T-helper 1 cell treated with Interleukin-12 subunit alpha and Interleukin-12 subunit beta and Interleukin-4 antibody, amounts not matched to agents 30 μg/mL and 1 μg/mL, for 36 hours (primary cell): ENCODE results near the gene TTLL5.
A peak's percentile ranks its signal among the peaks of the same experiment; 100 is the strongest.

Source experiments
- H3K27ac Mint-ChIP-seq: one replicate; pipeline ENCODE4 v1.8.0; 2021; ENCODE audit warnings: mild to moderate bottlenecking, mixed read lengths
- H3K27me3 Mint-ChIP-seq: one replicate; pipeline ENCODE4 v1.8.0; 2021; ENCODE audit warnings: low read depth, mixed read lengths
- H3K36me3 Mint-ChIP-seq: one replicate; pipeline ENCODE4 v1.8.0; 2021; ENCODE audit warnings: low read depth, mixed read lengths
- H3K4me1 Mint-ChIP-seq: one replicate; pipeline ENCODE4 v1.8.0; 2021; ENCODE audit warnings: low read depth, mixed read lengths
- H3K4me3 Mint-ChIP-seq: one replicate; pipeline ENCODE4 v1.8.0; 2021; ENCODE audit warnings: mild to moderate bottlenecking, moderate library complexity, mixed read lengths
- H3K9me3 Mint-ChIP-seq: one replicate; pipeline ENCODE4 v1.8.0; 2021; ENCODE audit warnings: mixed read lengths

The TTLL5 gene

DNA sequence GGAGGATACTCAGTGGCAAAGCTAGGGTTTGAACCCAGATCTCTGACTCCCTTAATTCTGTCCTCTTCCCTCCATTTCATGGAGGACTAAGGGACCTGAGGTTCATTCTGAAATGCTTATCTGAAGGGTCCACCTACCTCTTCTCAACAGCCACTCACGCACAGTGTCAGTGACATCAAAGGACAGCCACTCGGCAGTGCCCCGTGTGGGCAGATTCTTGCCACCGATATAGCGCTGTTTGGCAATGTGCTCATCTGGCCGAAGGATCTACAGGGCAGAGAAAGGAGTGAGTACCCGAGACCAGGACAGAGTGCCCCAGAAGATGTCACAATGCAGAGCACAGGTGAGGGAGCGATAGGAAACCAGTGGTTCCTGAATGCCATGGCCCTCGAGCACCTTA lies 309.9 kb downstream of the TTLL5 start:
- Mint-ChIP-seq H3K4me1 (no peaks in the 10 kb centered on the region), H3K36me3 (no peaks in the 10 kb centered on the region), H3K4me3 (no peak overlapping the region), H3K27me3 (no peaks in the 10 kb centered on the region), H3K9me3 (no peaks in the 10 kb centered on the region), H3K27ac (no peak overlapping the region)

DNA sequence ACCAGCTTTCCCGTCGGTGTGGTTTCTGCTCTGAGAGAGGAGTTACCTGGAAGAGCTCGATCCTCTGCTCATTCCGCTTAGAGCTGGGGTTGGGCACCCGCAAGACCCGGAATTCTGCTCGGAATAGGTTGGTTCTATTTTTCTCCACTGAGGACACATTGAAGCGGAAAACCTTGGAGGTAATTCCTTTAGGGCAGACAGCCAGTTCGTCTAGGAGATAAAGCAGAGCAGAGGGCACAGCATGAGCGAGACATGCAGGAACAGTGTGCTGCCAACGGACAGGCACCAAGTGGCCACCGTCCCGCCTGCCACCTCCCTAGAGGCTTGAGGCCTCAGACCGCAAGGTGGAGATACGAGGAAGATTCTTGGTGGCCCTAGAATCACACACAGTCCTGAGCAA lies 310.5 kb downstream of the TTLL5 start:
- H3K4me1 Mint-ChIP-seq: no peaks in the 10 kb centered on the region
- no peaks in the 10 kb centered on the region for H3K36me3 Mint-ChIP-seq
- no peak overlapping the region for H3K4me3 Mint-ChIP-seq
- no peak overlapping the region for H3K27ac Mint-ChIP-seq
- H3K27me3 Mint-ChIP-seq: no peaks in the 10 kb centered on the region
- no peaks in the 10 kb centered on the region for H3K9me3 Mint-ChIP-seq

DNA sequence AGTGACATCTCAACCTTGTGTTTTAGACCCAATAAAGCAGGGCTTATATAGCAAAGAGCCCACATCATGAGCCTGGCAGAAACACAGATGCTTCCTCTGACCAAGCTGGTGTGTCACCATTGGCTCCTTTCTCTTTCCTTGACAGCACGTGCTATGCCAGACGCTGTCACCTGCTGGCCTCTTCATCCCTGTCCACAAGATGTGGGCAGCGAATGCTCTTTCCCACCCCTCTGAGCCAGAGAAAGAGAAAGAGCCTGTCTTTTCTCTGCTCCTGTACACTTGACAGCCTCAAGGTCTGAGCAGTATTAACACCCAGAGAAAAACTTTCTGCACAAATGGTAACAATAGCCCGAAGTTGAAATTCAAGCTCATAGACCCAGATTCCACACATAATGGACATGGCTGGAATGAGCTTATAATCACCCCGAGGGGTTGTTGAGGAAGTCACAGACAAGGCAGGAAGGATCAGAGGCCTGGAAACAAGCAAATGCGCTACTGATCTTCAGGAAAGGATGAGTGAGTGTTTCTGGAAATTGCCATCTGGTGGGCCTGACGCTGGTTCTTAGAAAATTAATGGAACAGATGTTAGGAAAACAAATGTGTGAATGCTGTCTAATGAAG lies 311.9 kb downstream of the TTLL5 start:
- Mint-ChIP-seq H3K4me3 (no peak overlapping the region), H3K27me3 (no peaks in the 10 kb centered on the region), H3K9me3 (no peaks in the 10 kb centered on the region), H3K4me1 (no peaks in the 10 kb centered on the region), H3K36me3 (no peaks in the 10 kb centered on the region), H3K27ac (no peak overlapping the region)

DNA sequence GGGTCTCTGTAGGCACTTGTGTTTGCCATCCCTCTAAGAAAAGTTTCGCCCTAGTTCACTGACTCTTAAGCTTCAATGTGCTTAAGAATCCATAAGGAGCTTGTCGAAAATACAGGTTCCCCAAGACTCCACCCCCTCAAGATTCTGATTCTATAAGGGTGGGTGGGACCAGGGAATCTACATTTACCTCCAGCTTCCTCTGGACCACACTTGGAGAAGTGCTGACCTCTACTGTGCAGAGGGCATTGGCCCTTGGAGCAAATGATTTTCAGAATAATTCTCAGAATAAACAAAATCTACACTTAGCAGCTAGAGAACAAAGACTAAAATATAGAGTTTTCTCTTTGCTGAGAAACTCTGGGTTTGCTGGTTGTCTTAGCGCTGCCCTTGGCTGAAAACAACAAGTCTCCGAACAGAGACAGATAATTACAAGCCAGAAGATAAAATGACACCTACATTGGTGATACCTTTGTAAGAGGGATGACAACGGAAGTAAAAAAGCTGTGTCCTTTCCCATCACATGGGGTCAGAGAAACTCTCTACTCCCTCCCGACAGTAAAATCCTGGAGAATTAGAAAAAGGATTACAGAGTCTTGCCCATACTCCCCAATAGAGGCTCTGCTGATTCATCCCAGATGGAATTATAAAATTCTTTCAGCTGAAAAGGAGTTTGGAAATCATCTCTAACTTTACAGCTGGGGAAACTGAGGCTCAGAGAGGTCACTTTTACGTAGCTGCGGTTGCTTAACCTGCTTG lies 316.0 kb downstream of the TTLL5 start:
- no peaks in the 10 kb centered on the region for H3K36me3 Mint-ChIP-seq
- no peaks in the 10 kb centered on the region for H3K27me3 Mint-ChIP-seq
- peaks cover 21% of the 10 kb centered on the region for H3K4me1 Mint-ChIP-seq
- H3K9me3 Mint-ChIP-seq: no peaks in the 10 kb centered on the region
- H3K4me3 Mint-ChIP-seq: no peak overlapping the region
- H3K27ac Mint-ChIP-seq: no peak overlapping the region

DNA sequence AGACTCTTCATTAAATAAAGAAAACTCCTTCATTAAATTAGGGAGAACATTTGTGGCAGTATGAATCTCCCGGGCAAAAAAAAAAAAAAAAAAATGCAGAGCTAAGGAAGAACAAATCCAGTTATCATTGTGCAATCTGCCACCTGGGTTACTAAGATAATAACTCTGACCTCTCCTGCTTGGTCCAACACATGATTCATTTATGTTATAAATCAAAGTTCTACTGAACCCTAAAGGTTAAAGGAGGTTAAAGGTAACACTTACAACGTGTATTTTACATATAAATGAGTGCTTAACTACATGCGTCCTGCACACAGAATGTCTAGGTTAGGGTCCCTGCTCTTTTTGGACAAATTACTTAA lies 316.5 kb downstream of the TTLL5 start:
- Mint-ChIP-seq H3K27ac (no peak overlapping the region), H3K9me3 (no peaks in the 10 kb centered on the region), H3K4me1 (peaks cover 21% of the 10 kb centered on the region), H3K27me3 (no peaks in the 10 kb centered on the region), H3K4me3 (no peak overlapping the region), H3K36me3 (no peaks in the 10 kb centered on the region)

DNA sequence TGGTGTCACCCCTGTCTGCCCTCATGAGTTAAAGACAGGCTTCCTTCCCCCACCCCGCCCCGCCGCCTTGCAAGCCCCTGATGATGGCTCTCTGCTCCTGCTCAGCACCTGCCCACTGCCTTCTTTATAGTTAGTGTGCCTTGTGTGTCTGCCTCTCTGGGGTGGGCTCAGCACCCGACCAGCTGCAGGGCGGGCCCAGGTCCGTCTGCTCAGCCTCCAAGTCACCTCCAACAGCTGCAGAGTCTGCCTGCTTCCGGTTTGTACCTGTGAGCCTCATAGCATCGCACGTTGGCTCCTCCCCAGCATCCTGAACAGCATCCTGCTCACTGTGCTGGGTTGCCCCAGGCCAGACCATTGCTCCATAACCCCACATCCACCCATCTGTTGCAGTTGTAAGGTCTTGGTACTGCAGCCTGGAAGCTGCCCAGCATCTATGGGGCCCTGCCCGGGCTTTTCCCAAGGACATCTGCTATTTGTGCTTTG lies 317.2 kb downstream of the TTLL5 start:
- no peaks in the 10 kb centered on the region for H3K36me3 Mint-ChIP-seq
- H3K9me3 Mint-ChIP-seq: no peaks in the 10 kb centered on the region
- peaks cover 5% of the 10 kb centered on the region for H3K27me3 Mint-ChIP-seq
- H3K27ac Mint-ChIP-seq: no peak overlapping the region
- H3K4me1 Mint-ChIP-seq: peaks cover 21% of the 10 kb centered on the region
- no peak overlapping the region for H3K4me3 Mint-ChIP-seq

DNA sequence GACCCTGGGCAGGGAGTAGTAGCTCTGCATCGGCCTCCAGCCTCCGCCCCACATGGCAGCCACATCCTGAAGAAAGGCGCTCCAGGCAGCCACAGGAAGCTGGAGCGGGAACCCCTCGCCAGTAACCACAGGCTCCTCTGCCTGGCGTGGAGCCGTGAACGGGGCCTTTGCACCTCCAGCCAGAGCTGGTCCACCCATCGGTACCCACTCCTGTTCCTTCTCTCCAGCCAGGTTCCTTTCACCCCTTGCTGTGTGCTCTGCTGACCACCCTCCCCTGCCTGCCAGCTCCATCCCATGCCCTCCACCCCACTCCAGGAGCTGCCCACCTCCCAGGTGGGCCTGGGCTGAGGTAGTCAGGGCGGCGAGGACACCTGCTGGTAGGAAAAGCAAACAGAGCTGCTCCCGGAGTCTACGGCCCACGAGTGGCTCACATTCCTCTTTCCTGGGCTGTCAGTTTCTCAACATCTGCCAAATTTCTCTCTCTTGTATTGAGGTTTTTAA lies 318.1 kb downstream of the TTLL5 start:
- no peak overlapping the region for H3K27ac Mint-ChIP-seq
- peaks cover 13% of the 10 kb centered on the region for H3K27me3 Mint-ChIP-seq
- no peaks in the 10 kb centered on the region for H3K9me3 Mint-ChIP-seq
- peaks cover 21% of the 10 kb centered on the region for H3K4me1 Mint-ChIP-seq
- H3K36me3 Mint-ChIP-seq: no peaks in the 10 kb centered on the region
- no peak overlapping the region for H3K4me3 Mint-ChIP-seq

DNA sequence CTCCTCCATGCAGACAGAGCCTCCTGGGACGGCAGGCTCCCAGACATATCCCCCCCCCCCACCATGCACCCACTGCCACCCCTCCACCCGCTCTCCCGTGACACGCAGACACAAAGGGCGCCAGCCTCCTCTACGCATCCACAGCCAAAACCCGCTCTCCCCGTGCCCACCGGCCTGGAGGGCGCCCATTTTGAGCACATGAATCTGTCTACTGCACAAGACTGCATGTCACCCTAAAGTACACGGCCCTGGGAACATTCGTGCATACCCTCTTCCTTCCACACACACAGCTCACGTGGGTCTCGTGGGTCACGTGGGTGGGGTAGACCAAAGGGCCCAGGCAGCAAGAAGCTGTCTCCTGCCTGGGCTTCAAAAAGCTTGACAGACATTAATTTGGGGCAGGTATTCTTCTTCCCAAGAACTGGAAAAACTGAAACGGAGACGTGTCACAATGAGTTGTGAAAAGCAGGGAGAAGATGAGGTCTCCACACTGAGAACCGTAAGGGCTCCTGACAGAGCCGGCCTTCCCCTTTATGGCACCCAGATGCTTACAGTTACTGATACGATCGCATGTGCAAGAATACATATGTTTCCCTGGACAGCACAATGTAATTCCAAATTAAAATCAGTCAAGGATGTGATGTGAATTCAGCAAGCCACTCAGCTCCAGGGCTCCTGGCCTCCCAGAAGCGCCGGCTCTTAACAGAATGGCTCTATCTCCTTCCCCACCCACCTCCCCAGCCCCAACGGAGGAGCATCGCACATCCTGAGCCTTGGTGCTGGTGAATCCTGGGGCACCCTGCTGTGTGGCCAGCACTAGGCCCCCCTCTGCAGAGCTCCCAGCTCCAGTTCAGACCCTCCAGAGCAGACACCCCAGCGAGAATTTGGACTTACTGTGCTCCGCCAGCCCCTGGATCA lies 318.9 kb downstream of the TTLL5 start:
- Mint-ChIP-seq H3K27ac (no peak overlapping the region), H3K4me1 (peaks cover 21% of the 10 kb centered on the region), H3K36me3 (no peaks in the 10 kb centered on the region), H3K27me3 (peaks cover 20% of the 10 kb centered on the region), H3K9me3 (no peaks in the 10 kb centered on the region), H3K4me3 (no peak overlapping the region)

DNA sequence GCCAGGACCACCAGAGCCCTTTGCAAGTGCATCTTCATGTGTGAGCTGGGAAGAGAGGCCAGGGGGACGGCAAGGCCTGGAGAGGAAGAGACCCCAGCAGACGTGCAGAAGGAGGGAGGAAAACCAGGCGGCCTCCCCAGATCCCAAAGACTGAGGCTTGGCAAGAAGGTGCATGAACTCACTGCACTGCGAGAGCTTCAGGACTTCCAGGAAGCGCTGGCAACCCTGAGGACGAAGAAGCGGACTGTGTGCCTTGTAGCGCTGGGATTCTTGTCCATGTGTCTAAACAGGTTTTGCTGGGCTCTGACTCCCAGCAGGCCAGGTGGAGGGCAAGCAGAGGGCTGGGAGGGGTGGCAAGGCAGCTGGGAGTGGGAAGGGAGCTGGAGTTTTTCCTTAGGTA lies 319.8 kb downstream of the TTLL5 start:
- H3K27me3 Mint-ChIP-seq: peaks cover 20% of the 10 kb centered on the region
- H3K9me3 Mint-ChIP-seq: no peaks in the 10 kb centered on the region
- H3K4me3 Mint-ChIP-seq: peak overlapping the region; percentile 85
- H3K4me1 Mint-ChIP-seq: peaks cover 25% of the 10 kb centered on the region
- H3K27ac Mint-ChIP-seq: no peak overlapping the region
- H3K36me3 Mint-ChIP-seq: no peaks in the 10 kb centered on the region

DNA sequence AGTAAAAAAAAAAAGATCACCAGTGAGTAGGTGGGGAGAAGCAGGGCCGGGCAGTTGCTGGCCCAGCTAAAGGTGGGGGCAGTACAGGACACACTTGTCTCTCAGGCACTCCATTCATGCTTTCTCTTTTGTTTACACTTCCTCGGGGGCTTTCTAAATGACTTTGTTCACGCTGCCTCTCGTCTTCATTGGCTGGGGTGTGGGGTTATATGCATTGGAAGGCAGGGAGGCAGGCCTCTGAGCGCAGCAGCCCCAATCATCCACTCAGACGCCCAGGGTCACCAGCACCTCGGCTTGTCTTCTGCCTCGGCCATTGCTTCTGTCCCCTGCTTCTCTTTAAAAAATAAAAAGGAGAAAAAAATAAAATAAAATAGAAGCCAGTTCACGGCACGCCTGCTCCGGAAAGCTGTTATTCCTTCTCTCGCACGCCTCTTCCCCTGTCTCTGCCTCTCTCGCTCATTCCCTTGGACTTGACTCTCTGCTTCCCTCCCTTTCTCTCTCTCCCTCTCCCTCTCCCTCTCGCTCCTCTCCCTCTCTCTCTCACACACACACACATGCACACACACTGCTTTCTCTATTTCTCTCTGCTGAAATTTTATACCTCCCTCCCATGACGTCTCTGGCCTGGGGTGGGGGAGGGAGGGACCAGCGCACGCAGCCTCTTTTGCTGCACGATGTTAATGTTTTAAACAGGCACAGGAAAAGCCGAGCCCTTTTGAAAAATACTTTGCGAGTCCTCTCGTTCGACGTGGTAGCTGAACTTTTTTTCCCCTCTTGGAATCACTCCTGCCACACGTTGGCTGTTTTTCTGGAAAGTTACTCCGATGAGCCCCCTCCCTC lies 320.6 kb downstream of the TTLL5 start, which contains the start of gene TGFB3:
Gene TGFB3, minus strand, starts transcription at position 570 of the 840 bp plus-strand sequence. CDS start 1,102 bp downstream, outside the sequence.
- Mint-ChIP-seq H3K27me3 (peaks cover 20% of the 10 kb centered on the region), H3K4me1 (peaks cover 31% of the 10 kb centered on the region), H3K9me3 (no peaks in the 10 kb centered on the region), H3K4me3 (peak within 1 kb of the TSS; percentile 85), H3K27ac (peak within 1 kb of the TSS; percentile 90), H3K36me3 (no peaks in the 10 kb centered on the region)

DNA sequence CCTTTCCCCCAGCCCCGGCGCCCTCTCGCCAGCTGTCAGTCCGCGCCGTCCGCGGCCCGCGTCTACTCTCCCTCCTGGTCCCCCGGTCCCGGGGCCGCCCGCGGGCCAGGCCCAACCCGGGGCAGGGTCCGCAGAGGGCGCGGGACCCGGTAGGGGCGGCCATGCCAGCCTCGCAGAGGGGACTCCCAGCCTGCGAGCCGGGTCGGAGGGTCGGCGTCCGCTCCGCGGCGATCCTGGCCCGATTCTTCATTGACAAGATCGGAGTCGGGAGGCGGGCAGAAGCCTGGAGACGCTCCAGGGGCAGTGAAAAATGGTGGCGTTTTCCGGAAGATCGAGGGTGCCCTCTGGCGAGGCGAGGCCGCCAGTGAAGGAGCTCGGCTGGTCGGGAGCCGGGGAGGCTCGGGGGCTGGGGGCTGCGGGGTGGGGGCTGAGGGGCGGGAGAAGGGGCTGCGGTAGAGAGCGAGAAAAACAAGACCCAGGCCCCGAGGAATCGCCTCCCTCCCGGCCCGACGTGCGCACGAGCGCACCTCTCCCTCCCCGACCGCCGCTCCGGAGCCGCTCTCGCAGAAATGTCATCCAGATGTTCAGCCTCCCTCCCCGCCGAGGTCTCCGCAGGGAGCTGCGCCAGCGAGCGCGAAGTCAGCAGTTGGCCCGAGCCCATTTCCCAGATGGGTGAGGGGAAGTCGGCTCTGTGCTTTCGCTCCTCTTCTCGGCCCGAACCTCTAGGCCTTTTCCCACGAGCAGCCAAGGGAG lies 321.4 kb downstream of the TTLL5 start:
- H3K4me1 Mint-ChIP-seq: peaks cover 35% of the 10 kb centered on the region
- no peaks in the 10 kb centered on the region for H3K36me3 Mint-ChIP-seq
- H3K27me3 Mint-ChIP-seq: peaks cover 20% of the 10 kb centered on the region

DNA sequence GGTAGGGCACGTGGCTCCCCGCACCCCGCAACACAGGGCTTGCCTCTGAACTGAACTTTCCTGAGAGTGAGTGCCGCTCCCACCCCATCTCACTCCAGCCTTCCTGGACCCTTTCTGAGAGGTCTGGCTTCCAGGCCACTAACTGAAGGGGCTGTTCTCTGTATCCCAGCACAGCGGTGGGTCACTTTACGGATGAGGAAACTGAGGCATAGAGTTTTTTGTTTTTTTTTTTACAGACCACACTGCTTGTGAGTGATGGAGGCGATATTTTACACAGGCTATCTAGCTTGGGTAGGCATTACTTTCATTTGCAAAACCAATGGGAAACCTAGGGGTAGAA lies 321.9 kb downstream of the TTLL5 start:
- H3K27ac Mint-ChIP-seq: no peak overlapping the region
- H3K4me1 Mint-ChIP-seq: peaks cover 35% of the 10 kb centered on the region
- no peaks in the 10 kb centered on the region for H3K9me3 Mint-ChIP-seq
- no peaks in the 10 kb centered on the region for H3K36me3 Mint-ChIP-seq
- H3K27me3 Mint-ChIP-seq: peaks cover 20% of the 10 kb centered on the region
- H3K4me3 Mint-ChIP-seq: peak overlapping the region; percentile 46

More for the DNA sequence above, 321.4 kb downstream of the TTLL5 start:
- Mint-ChIP-seq H3K27ac (peak overlapping the region; percentile 90), H3K4me3 (peak overlapping the region; percentile 85), H3K9me3 (no peaks in the 10 kb centered on the region)

DNA sequence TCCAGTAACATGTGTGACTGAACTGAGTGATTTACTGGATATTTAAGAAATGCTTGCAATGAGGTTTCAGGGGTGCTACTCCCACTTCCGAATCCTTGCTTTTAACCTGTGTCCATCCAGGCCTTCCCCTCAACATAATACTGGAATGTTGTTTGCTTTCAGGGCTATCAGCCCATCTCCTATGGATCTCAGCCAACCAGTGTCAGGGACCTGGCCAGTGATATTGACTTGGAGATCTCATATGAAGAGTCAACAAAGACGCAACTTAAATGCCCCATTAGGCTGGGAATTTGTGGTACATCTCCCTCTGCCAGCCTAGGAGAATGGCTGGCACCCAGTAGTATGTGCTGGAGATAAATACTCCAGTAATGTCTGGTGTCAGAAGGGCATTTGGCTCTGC lies 323.6 kb downstream of the TTLL5 start:
- Mint-ChIP-seq H3K27me3 (peaks cover 20% of the 10 kb centered on the region), H3K4me1 (peaks cover 27% of the 10 kb centered on the region), H3K4me3 (no peak overlapping the region), H3K36me3 (no peaks in the 10 kb centered on the region), H3K27ac (no peak overlapping the region), H3K9me3 (no peaks in the 10 kb centered on the region)
